Panc1 (cell line): ENCODE data around the gene RAC3.

ENCODE experiments used
- POLR2AphosphoS5 ChIP-seq: IDR thresholded peaks from 2 replicates; pipeline ENCODE4 v1.6.1; 2012; ENCODE audit warnings: mild to moderate bottlenecking, low read depth, low read length, moderate library complexity
- TCF7L2 ChIP-seq: IDR thresholded peaks from 2 replicates; pipeline ENCODE4 v1.6.1; 2011; ENCODE audit warnings: mild to moderate bottlenecking, low read depth, low read length, inconsistent platforms
- TF ChIP-seq, protein P1 (sequence below): fragments of 450-650 bp; IDR thresholded peaks from 2 replicates; pipeline ENCODE4 v1.5.1; 2017; ENCODE audit warnings: mild to moderate bottlenecking
- TF ChIP-seq, protein P2 (sequence below), 2 experiments: IDR thresholded peaks; 2 replicates each; pipeline ENCODE4 v1.6.1; 2011 to 2012; ENCODE audit warnings: low read depth in 2 of 2, control low read depth in 1 of 2, low read length in 1 of 2, mild to moderate bottlenecking in 1 of 2, moderate library complexity in 1 of 2; ENCODE audit not compliant: insufficient read depth in 1 of 2

DNA sequence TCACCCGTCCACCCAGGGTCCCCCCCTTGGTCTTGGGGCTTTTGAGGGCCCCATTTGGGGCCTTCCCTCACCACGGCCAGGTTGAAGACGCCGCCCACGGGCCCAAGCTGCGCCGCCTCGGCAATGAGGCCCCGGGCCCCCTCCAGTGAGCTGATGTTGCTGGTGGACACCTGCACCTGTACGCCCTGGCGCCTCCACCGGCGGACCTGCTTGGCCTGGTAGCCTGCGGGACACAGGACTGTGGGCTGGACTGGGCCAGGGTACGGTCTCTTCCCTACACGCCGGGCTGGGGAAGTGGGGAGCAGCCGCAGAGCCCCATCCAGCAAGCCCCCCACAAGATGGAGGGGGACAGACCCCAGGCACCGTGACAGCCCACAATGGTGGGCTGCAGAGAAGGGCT, 51.0 kb downstream of the RAC3 start:
- TF ChIP-seq POLR2AphosphoS5 (no peak), TCF7L2 (no peak)
- TF ChIP-seq, protein P1, sequence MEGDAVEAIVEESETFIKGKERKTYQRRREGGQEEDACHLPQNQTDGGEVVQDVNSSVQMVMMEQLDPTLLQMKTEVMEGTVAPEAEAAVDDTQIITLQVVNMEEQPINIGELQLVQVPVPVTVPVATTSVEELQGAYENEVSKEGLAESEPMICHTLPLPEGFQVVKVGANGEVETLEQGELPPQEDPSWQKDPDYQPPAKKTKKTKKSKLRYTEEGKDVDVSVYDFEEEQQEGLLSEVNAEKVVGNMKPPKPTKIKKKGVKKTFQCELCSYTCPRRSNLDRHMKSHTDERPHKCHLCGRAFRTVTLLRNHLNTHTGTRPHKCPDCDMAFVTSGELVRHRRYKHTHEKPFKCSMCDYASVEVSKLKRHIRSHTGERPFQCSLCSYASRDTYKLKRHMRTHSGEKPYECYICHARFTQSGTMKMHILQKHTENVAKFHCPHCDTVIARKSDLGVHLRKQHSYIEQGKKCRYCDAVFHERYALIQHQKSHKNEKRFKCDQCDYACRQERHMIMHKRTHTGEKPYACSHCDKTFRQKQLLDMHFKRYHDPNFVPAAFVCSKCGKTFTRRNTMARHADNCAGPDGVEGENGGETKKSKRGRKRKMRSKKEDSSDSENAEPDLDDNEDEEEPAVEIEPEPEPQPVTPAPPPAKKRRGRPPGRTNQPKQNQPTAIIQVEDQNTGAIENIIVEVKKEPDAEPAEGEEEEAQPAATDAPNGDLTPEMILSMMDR: no peak
- TF ChIP-seq, protein P2, sequence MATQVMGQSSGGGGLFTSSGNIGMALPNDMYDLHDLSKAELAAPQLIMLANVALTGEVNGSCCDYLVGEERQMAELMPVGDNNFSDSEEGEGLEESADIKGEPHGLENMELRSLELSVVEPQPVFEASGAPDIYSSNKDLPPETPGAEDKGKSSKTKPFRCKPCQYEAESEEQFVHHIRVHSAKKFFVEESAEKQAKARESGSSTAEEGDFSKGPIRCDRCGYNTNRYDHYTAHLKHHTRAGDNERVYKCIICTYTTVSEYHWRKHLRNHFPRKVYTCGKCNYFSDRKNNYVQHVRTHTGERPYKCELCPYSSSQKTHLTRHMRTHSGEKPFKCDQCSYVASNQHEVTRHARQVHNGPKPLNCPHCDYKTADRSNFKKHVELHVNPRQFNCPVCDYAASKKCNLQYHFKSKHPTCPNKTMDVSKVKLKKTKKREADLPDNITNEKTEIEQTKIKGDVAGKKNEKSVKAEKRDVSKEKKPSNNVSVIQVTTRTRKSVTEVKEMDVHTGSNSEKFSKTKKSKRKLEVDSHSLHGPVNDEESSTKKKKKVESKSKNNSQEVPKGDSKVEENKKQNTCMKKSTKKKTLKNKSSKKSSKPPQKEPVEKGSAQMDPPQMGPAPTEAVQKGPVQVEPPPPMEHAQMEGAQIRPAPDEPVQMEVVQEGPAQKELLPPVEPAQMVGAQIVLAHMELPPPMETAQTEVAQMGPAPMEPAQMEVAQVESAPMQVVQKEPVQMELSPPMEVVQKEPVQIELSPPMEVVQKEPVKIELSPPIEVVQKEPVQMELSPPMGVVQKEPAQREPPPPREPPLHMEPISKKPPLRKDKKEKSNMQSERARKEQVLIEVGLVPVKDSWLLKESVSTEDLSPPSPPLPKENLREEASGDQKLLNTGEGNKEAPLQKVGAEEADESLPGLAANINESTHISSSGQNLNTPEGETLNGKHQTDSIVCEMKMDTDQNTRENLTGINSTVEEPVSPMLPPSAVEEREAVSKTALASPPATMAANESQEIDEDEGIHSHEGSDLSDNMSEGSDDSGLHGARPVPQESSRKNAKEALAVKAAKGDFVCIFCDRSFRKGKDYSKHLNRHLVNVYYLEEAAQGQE (IDR thresholded peaks at IDR 0.05; ENCODE audit: insufficient read depth in 1 of 2, low read depth in 2 of 2, low read length in 1 of 2): no peak
